Measurements from ENCODE around the gene CCDC70.
"Not testable (repeated sequence)": the region's sequence is repeated elsewhere in the genome, so short reads cannot be mapped to it uniquely, and the experiment has no call there.

CCDC70 gene

DNA sequence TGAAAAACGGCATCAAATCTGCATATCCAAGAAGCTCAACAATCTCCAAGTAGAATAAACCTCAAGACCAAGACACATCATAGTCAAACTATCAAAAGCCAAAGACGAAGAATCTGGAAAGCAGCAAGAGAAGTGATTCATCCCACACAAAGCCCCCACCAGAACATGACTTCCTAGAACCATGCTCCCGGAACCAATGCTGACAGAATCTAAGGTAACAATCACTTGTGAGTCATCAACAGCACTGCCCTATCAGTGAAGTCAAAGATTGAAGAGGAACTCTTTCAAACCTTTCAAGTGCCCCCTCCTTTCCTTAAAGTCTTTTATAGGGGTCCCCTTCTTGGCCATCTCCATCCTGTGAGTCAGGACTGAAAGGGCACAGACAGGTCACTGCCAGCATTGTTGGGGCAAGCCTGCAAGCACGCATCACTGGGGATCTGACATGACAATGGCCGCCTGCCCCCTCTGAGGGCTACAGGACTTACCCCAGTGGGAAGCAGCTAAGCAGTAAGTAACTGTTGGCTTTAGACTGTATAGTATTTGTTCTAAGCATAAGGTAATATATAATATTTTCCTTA is at the start of gene CCDC70:
TSS of gene CCDC70 (plus strand) at position 247 of the 578 bp plus-strand sequence. CDS start 3,443 bp downstream, outside the sequence.
- no peak for DNase-seq

DNA sequence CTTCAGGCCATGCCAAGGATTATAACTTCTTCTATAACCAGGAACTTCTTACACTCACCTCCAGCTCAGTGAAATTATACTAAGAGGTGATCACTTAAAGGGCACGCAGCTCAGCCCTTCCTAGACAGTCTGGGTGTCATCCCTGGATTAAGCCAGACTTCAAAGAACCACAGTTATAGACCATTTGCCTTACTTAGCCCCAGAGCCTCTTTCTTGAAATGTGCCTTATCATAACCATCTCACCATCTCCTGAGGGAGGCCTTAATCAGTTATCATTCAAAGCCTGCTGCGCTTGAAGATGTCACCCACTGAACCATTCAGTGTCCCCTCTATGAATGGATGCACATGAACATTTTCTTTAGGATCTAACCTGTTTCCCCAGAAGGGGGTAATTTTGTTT is 47.7 kb upstream of the CCDC70 start:
- DNase-seq = no peak

DNA sequence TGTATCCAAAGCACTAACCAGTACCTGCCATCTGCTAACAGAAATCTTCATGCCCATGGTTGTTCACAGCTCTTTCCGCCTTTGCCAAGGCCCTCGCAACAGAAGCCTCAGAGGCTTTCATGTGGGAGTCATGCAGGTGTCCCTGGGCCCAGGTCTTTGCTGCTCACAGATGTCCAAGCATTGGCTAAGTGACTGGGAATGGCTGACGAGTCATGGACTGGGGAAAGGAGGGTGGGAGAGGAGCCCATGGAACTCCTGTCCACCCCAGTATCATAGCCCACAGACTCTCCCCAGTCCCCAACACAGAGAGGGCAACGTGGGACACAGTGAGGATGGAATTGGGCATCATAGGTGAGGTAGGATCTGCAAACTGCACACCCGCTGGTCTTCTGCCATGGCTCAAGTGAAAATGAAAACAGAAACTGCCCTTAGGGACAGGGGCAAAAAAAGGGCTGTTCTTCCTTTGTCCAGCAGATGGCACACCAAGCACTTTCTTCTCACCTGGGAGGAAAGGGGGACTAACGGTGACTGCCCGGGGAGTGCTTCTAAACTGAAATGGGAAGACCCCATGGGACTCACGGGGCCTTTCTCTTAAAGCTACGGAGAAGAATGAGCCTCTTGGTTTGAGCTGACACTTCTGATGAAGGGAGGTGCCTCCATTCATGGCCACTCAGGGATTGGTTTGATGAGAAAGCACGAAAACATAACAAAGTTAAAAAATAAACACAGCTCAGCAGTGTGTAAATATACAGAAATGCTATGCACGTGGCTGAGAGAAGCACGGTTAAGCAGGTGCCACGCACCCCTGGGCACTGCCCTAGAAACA is 46.7 kb upstream of the CCDC70 start:
- peak; percentile 67 for DNase-seq

DNA sequence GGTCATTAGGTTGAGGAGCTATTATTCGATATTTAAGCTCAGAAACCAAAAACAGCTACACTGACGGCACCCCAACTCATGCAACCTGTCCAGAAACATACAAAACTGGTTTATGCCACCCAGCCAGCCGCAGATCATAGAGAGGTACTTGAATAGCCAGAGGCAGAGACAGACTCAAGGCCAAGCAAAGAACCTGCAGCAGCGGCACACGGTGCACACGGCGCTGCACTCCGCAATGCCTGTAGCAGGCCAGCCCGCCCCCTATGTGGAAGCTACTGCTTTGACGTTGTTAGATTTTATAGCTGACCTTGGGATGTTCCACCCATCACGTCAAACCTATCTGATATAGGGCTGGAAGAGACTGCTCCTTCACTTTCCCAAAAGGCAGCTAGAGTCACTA is 45.9 kb upstream of the CCDC70 start:
- DNase-seq = no peak

DNA sequence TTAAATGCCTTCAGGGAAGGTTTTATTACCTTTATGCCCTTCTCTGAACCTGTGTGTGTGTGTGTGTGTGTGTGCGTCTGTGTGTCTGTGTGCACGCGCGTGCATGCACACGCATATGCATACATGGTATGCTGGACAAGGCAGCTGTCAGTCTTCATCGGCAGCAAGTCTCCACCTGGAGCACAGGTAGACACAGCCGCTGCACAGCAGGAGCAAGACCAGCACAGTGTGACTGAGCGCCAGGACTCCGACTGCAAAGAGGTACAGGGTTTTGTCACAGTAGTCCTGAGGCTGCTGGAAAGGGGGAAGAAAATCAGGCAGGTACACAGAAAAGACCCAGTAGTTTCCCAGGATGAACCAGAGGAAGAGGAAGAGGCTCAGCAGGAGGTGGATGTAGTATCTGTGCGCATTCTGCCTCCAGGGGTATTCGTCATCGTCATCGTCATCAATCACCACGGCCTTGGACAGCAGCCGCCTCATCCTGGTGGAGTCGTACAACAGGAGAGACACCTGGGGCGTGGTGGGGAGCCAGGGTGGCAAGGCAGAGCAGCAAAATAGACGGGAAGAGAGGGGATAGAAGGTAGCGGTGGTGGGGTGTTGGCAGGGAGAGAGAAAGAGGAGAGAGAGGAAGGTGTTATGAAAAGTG is 45.0 kb upstream of the CCDC70 start:
- no peak for DNase-seq

DNA sequence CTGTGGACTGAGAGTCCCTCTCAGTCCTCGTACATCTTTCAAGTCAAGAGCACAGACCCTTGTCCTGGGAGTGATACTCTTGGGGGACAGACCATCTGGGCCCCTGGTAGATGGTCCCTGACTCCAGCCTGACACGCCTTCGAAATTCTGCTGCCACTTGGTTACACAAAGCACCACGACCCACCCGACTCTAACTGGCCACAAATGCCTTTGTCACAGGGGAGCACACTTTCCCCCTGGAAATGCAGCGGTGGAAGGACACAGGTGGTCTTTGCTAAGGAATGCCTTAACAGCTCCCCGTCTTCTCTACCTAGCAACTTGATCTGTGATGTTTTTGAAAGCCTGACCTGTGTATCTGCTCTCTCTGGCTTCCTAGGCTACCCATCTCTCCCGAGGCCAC is 44.1 kb upstream of the CCDC70 start:
- no peak for DNase-seq

DNA sequence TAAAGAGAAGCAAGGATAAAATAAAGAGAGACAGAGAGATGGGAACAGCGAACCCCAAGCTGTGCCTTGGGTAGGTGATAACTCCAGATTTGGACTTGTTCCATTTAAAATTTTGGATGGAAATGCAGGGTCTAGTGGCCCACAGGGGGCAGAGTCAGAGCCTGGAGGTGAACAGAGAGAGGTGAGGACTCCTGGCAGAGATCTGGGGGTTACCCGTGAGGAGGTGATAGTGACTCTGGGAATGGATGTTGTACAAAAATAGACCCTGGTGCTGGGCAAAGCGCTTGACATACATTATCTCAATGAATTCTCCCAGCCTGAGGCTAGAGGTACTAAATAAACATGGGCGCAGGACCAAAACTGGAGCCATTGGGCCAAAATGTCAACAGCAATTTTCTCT is 43.5 kb upstream of the CCDC70 start:
- no peak for DNase-seq

DNA sequence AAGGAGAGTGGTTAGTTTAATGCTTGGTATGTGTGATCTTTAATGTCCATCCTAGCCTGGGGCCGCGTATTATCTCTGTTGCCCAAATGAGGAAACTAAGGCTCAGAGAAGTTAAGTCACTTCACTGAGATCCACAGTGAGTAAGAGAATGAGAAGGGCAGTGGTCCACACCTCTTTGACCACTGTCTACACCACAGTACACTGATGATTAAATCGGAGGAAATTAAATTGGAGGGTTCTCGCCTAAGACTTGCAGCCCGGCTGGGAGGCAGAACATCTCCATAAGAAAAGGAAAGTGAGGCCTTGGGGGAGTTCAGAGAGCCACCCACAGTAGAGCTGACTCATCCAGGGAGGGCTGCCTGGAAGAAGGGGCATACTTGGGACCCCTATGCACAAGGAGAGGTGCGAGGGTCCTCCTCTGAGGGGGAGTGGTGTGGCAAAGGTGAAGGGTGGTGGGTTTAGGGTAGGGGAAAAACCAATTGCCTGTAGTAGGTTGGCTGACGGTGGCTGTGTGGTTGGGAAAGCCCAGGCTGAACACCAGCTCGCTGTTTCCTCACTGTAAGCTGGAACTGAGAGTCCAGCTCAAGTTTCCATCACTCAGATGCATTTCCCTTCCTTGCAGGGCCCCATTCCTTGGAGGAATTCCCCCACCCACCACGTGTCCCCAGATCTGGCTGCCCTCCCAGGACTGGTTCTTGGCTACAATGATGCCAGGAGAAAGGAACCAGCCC is 42.8 kb upstream of the CCDC70 start:
- no peak for DNase-seq

DNA sequence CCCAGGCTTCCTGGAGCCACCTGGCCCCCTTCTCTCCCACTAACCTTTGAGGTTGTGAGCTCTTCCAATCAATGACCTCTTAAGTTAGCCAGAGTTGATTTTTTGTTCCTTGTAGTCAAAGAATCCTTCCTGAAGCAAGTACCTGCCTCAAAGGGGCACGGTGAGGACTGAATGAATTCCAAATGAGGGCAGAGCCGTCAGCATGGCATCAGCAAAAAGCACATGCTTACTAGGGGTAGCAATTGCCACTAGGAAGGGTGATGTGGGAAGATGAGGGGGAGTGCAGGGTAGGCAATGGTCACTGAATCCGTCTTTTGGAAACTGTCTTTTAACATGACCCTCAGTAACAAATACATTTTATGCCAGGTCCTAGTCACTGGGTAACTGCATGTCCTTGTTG is 42.2 kb upstream of the CCDC70 start:
- DNase-seq = no peak

DNA sequence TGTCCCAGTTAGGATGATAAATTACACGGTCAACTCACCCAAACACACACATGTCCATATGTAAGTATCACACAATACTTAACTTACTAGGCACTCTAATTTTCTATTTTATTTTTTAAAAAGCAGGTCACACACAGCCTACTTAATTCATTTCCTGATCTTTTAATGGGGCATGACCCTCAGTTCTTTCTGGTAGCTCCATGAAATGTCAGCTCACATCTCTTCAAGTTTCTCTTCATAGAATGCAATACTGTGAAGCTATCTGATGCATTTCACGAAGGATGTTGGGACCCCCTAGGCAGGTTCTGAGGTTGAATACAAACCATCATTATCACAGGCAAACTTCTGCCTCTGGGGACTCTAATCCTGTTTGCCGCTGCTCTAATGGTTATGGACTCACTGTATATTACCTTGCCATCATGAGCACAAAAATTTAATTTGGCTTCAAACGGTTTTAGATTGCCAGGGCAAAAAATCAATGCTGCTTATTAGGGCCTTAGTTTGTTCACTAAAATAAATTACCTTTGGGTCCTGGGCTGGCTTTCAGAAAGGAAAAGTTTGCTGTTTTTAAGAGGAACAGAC is 41.7 kb upstream of the CCDC70 start:
- DNase-seq = no peak

DNA sequence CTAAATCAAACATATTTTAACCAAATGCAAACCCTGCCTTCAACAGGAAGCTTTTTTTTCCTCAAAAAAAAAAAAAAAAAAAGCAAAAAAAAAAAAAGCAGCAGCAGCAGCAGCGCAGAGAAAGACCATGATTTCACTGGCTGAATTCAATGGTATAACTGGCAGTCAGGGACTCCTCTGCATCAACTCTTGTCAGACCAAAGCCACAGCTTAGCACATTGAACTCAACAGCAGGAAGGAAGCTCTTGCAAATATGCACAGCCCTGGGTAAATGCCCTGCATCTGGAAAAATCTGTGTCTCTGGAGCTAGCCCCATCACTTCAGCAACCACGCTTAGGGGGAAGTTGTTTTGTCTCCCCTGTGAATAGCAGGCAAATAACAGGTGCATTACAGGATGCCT is 40.2 kb upstream of the CCDC70 start:
- peak; percentile 37 for DNase-seq

DNA sequence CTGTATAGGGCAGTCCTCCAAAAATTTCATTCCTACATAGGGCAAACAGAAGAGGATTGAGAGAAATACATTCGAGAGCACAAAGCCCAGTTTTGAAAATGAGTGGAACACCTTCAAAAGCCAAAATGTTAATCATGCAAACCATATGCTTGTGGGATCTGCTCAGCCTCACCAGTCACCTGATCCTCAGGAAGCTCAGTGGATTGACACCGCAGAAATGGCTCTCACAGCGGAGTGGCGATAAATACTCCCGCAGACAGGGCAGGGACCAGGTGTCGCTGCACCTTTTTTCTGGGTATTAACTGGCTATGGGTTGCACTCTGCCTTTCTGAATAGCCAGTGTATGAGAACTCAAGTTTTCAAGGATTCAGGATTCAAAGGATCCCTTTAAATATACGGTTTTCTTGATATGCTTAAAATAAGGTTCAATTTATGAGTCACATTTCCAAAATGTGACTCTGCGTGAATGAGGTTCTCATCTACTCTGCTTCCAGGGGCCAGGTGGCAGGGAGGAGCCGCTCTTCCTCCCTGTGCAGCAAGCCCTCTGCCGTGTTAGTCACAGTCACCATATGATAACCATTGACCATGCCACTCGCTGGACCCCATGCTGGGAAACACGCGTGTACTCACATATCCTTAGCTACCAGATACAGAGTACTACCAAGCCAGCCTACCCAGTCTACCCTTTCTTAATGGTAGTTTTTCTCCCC is 39.5 kb upstream of the CCDC70 start:
- DNase-seq = peak; percentile 74

DNA sequence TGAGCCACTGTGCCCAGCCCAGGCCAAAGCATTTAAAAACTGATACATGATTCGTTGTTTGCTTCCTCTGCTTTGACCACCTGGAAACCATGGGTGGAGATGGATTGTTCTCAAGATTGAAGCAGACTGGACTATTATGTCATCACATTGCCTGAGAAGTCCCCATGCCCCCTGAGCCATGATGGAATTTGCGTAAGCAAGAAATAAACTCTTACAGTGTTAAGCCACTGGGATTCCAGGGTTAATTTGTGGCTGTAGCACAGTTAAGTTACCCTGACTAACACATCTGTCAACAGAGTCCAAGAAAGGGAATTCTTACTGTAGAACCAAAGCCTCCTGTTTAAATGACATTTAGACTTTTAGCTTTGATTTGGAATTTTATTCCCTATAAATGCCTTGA is 38.4 kb upstream of the CCDC70 start:
- no peak for DNase-seq

DNA sequence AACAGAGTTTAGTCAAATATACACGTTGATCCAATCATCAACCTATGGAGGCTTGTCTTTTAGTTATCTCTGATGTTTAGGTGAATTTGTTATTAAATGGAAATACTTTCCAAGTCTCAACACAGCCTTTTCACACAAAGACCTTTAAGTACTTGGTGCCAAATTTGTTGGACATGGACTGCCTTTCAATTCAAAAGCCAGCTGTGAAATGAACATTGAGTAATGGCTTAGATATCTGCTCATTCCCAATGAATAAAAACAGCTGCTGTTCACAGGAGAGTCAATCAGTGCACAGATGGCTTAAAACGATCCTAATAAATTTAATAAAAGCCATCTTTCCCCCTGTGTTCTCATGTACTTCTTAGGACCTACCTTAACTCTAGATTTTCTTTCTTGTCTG is 37.9 kb upstream of the CCDC70 start:
- DNase-seq = peak; percentile 22

DNA sequence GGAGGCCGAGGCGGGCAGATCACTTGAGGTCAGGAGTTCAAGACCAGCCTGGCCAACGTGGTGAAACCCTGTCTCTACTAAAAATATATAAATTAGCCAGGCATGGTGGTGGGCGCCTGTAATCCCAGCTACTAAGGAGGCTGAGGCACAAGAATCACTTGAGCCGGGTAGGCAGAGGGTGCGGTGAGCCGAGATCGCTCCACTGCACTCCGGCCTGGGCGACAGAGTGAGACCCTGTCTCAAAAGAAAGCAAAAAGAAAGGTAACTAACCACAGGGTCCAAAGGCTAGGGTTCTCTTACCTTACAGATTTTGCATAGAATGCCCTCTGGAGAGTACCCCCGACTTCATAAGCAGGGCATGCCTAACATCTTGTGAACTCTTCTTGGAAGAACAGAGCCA is 37.1 kb upstream of the CCDC70 start:
- not testable (repeated sequence) for DNase-seq

DNA sequence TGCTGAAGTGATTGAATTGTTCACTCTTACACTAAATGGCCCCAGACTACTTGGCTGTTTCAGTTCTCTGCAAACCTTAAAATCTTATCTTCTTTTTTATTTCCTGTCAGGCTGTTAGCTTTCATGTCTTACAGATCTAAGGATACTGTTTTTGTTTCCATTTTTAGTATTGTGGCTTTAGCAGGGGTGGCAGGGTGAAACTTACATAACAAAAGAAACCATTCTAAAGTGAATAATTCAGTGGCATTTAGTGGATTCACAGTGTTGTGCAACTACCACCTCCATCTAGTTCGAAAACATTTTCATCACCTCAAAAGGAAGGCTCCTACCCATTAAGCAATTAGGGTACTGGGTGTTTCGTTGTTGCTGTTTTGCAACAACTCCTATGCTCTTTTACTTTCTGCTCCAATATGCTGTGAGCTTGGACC is 36.6 kb upstream of the CCDC70 start:
- DNase-seq = no peak

DNA sequence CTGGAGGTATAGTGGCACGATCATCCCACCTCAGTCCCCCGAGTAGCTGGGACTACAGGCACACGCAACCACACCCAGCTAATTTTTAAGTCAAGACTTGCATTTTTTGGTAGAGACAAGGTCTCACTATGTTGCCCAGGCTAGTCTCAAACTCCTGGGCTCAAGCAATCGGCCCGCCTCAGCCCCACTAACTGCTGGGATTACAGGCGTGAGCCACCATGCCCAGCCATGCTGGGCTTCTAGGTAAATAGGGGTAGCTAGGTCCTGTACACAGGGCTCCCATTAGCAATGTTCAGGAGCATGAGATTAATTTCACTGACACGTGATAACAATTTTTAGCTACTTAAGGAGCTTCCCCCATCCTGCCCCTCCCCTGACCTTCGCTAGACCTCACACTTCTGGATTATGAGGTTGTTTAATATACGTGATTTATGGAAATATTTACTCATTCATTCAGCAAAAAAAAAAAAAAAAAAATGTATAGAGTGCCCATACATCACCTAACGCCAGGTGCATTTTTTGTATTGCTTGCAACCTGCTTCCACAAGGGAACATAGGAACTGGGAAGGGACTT is 36.0 kb upstream of the CCDC70 start:
- DNase-seq = no peak

DNA sequence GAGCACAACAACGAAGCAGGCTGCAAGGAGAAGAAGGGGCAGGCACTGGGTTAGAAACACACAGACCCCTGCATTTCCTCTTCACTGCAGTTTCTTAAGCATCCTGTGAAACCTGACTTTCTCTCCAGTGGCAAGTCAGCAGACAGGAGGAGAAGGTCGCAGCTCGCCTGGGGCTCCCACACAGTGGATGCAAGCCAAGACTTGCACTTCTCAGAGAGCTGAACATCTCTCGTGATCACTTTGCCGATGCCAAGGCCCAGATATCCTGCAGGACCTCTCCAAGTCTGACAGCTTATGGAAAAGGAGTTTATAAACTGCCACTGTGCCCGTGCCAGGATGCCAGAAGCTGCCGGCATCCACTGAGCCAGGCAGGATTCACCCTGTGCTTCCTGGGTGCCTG is 35.2 kb upstream of the CCDC70 start:
- peak; percentile 47 for DNase-seq

DNA sequence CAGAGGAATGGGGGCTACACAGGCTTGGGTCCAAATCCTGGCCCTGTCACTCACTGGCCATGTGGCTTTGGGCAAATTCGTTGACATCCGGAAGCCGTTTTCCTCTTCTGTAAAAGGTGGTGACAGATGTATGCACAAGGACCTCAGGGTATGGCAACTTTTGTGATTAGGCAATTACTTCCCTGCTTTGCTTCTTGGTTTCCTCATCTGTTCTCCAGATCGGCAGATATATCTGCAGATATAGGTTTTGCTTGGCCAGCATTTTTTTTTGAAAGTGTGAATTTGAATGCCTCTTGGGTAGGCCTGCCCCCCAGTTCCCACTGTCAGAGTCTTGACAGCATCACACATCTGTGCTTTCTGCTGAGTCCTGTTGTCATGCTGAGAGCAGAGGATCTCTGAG is 34.5 kb upstream of the CCDC70 start:
- no peak for DNase-seq

DNA sequence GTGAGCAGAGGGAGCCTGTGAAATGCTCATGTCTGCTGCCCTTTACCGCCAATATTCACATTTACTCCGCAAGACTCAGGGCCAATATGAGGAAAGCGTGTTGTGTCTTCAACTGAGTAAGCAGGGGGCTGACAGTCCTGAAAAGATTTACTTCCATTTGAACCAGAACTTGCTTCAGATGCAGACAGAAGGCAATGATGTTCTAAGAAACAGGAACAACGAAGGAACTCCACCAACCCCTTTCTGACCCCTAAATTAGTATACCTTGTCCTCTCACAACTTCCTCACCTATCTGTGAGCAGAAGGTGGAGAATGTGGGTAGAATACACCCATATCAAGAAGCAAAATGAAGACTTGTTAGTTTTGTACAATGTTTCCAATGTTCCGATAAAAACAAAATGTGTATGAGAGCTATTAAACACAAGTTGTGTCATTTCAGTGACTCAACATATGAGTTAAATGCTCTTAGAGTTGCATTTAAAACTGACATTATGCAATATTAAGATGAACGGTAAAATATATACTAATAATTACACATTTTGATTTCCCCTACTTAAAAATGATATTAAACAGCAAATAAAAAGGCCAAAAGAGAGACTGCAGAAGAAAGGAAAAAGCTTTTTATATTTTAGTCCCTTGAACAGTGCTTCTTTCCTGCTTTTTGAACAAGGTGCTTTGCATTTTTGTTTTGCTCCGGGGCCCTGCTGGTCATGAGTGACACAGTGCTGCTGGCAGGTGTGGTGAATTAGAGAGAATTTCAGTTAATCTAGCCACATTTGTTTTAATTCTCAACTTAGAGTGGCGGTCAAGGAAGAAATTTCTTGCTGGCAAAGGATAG is 32.8 kb upstream of the CCDC70 start:
- no peak for DNase-seq

DNA sequence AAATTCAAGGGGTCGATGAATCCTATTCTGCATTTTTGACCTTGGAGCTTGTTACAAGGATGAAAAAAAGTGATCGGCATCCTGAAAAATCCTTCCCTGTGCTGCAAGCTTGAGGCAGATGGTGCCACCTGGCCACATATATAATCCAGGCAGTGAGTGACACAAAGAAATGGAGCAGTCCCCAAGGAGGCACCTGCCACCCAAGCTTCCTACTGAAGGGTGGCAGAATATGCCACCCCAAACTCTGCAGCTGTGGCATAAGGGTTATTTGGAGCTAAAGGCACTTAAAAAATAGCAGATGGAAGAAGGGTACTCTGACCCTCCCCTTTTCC is 32.2 kb upstream of the CCDC70 start:
- peak; percentile 86 for DNase-seq
